Neural cell (in vitro differentiated cells): Measurements from ENCODE around the gene FASTKD1. TPM values are rescaled to one million over a fixed set of nuclear protein-coding genes. Genes with fewer than 3 reads are reported as not detected.
"Not testable (repeated sequence)": the region's sequence is repeated elsewhere in the genome, so short reads cannot be mapped to it uniquely, and the experiment has no call there.

Experiments used
- H2AFZ ChIP-seq: fragments of 200-600, 300-800 bp; sonication (generic), shearing (Covaris generic); 2 replicates; pipeline ENCODE4 v1.6.0; 2014; ENCODE audit warnings: low read depth, mild to moderate bottlenecking, antibody characterized with exemption, low read length, moderate library complexity
- H3F3A ChIP-seq: fragments of 200-600 bp; shearing (Covaris generic); 2 replicates; pipeline ENCODE4 v1.6.1; 2016; ENCODE audit warnings: mild to moderate bottlenecking, moderate library complexity, mixed read lengths, antibody characterized with exemption, low read length; ENCODE audit not compliant: insufficient read depth, poor library complexity, severe bottlenecking
- H3K27ac ChIP-seq: fragments of 200-600, 300-800 bp; sonication (generic), shearing (Covaris generic); 2 replicates; pipeline ENCODE4 v1.5.1; 2014; ENCODE audit warnings: mild to moderate bottlenecking, low read length, moderate library complexity
- H3K27me3 ChIP-seq: fragments of 300-800, 200-600 bp; sonication (generic), shearing (Covaris generic); 2 replicates; pipeline ENCODE4 v1.6.0; 2014; ENCODE audit warnings: mild to moderate bottlenecking, low read depth, low read length, moderate library complexity; ENCODE audit not compliant: insufficient read depth
- H3K36me3 ChIP-seq: fragments of 300-800, 200-600 bp; sonication (generic), shearing (Covaris generic); 2 replicates; pipeline ENCODE4 v1.5.1; 2014; ENCODE audit warnings: mild to moderate bottlenecking, antibody characterized with exemption, low read length, moderate library complexity; ENCODE audit not compliant: insufficient read depth
- H3K4me2 ChIP-seq: fragments of 300-800, 200-600 bp; sonication (generic), shearing (Covaris generic); 2 replicates; pipeline ENCODE4 v1.6.0; 2014; ENCODE audit warnings: mild to moderate bottlenecking, low read length
- H3K4me3 ChIP-seq: fragments of 300-800, 200-600 bp; sonication (generic), shearing (Covaris generic); 2 replicates; pipeline ENCODE4 v1.5.1; 2014; ENCODE audit warnings: mild to moderate bottlenecking, low read length, moderate library complexity
- H3K79me2 ChIP-seq: fragments of 200-600 bp; shearing (Covaris generic); replicated peaks from 2 replicates; pipeline ENCODE4 v1.6.0; 2014; ENCODE audit warnings: mild to moderate bottlenecking, low read length, moderate library complexity; ENCODE audit not compliant: insufficient read depth
- H3K9ac ChIP-seq: fragments of 300-800, 200-600 bp; sonication (generic), shearing (Covaris generic); 2 replicates; pipeline ENCODE4 v1.6.1; 2016; ENCODE audit warnings: mild to moderate bottlenecking, low read length, mixed read lengths
- H3K9me2 ChIP-seq: fragments of 200-600 bp; shearing (Covaris generic); 2 replicates; pipeline ENCODE4 v1.6.1; 2016; ENCODE audit warnings: mild to moderate bottlenecking, low read length, mixed read lengths; ENCODE audit not compliant: insufficient read depth
- H3K9me3 ChIP-seq: fragments of 200-600, 300-800 bp; sonication (generic), shearing (Covaris generic); 2 replicates; pipeline ENCODE4 v1.6.1; 2016; ENCODE audit warnings: mild to moderate bottlenecking, mixed run types, low read length, moderate library complexity, mixed read lengths
- H4K20me1 ChIP-seq: fragments of 200-600 bp; shearing (Covaris generic); 2 replicates; pipeline ENCODE4 v1.6.1; 2016; ENCODE audit warnings: mild to moderate bottlenecking, mixed run types; ENCODE audit not compliant: insufficient read depth
- EP300 ChIP-seq: fragments of 450-650 bp; conservative IDR thresholded peaks from 2 replicates; pipeline ENCODE4 v1.6.1; 2014; ENCODE audit warnings: antibody characterized with exemption, mild to moderate bottlenecking, moderate library complexity; ENCODE audit not compliant: poor library complexity, severe bottlenecking
- EZH2 ChIP-seq: fragments of 200-600, 300-800 bp; shearing (Covaris generic), sonication (generic); IDR thresholded peaks from 2 replicates; pipeline ENCODE4 v1.6.1; 2014; ENCODE audit warnings: antibody characterized with exemption, low read length, borderline replicate concordance, mild to moderate bottlenecking; ENCODE audit not compliant: insufficient read depth, poor library complexity, severe bottlenecking
- MXI1 ChIP-seq: fragments of 450-650 bp; conservative IDR thresholded peaks from 2 replicates; pipeline ENCODE4 v1.6.1; 2014; ENCODE audit warnings: antibody characterized with exemption, mild to moderate bottlenecking; ENCODE audit not compliant: poor library complexity, severe bottlenecking
- POLR2AphosphoS5 ChIP-seq: IDR thresholded peaks from 2 replicates; pipeline ENCODE4 v1.6.1; 2012
- RAD21 ChIP-seq: fragments of 450-650 bp; conservative IDR thresholded peaks from 2 replicates; pipeline ENCODE4 v1.6.1; 2014; ENCODE audit warnings: antibody characterized with exemption, mild to moderate bottlenecking, moderate library complexity
- SMC3 ChIP-seq: fragments of 450-650 bp; conservative IDR thresholded peaks from 2 replicates; pipeline ENCODE4 v1.6.1; 2014; ENCODE audit warnings: antibody characterized with exemption, mild to moderate bottlenecking, moderate library complexity; ENCODE audit not compliant: poor library complexity
- TAF1 ChIP-seq: IDR thresholded peaks from 2 replicates; pipeline ENCODE4 v1.6.1; 2012; ENCODE audit warnings: low read depth
- polyA plus RNA-seq: library from polyadenylated mRNA; depleted of rRNA; stranded (reverse); fragments of >200 nt; gene quantifications from 2 replicates; pipeline ENCODE4 v1.2.3, GENCODE V29; 2014
- TF ChIP-seq, protein P1 (sequence below): IDR thresholded peaks from 2 replicates; pipeline ENCODE4 v1.6.1; 2012; ENCODE audit warnings: borderline replicate concordance
- TF ChIP-seq, protein P2 (sequence below): fragments of 450-650 bp; IDR thresholded peaks from 2 replicates; pipeline ENCODE4 v1.5.1; 2014; ENCODE audit warnings: antibody characterized with exemption, mild to moderate bottlenecking, moderate library complexity; ENCODE audit not compliant: poor library complexity, severe bottlenecking

Gene FASTKD1
- polyA plus RNA-seq, 1 donor from 2014 or later, result 50.3 TPM

GRCh38 chr2:169540146-169540545, 33.5 kb downstream of the FASTKD1 start:
- H3K9me2 ChIP-seq, result no peaks in the 10 kb centered on the region
- no peaks in the 10 kb centered on the region for H3K79me2 ChIP-seq
- H3K27ac ChIP-seq, result no peak overlapping the region
- H3K4me3 ChIP-seq, result no peak overlapping the region
- no peak overlapping the region for H2AFZ ChIP-seq
- no peaks in the 10 kb centered on the region for H3F3A ChIP-seq
- no peaks in the 10 kb centered on the region for H4K20me1 ChIP-seq
- no peaks in the 10 kb centered on the region for H3K9me3 ChIP-seq
- no peak overlapping the region for H3K4me2 ChIP-seq
- no peak overlapping the region for H3K9ac ChIP-seq
- H3K36me3 ChIP-seq, result no peaks in the 10 kb centered on the region
- no peaks in the 10 kb centered on the region for H3K27me3 ChIP-seq
- TF ChIP-seq EP300 (no peak), TAF1 (no peak), RAD21 (no peak), EZH2 (no peak), SMC3 (no peak), MXI1 (no peak), POLR2AphosphoS5 (no peak)
- TF ChIP-seq, protein P1, sequence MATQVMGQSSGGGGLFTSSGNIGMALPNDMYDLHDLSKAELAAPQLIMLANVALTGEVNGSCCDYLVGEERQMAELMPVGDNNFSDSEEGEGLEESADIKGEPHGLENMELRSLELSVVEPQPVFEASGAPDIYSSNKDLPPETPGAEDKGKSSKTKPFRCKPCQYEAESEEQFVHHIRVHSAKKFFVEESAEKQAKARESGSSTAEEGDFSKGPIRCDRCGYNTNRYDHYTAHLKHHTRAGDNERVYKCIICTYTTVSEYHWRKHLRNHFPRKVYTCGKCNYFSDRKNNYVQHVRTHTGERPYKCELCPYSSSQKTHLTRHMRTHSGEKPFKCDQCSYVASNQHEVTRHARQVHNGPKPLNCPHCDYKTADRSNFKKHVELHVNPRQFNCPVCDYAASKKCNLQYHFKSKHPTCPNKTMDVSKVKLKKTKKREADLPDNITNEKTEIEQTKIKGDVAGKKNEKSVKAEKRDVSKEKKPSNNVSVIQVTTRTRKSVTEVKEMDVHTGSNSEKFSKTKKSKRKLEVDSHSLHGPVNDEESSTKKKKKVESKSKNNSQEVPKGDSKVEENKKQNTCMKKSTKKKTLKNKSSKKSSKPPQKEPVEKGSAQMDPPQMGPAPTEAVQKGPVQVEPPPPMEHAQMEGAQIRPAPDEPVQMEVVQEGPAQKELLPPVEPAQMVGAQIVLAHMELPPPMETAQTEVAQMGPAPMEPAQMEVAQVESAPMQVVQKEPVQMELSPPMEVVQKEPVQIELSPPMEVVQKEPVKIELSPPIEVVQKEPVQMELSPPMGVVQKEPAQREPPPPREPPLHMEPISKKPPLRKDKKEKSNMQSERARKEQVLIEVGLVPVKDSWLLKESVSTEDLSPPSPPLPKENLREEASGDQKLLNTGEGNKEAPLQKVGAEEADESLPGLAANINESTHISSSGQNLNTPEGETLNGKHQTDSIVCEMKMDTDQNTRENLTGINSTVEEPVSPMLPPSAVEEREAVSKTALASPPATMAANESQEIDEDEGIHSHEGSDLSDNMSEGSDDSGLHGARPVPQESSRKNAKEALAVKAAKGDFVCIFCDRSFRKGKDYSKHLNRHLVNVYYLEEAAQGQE, result no peak
- TF ChIP-seq, protein P2, sequence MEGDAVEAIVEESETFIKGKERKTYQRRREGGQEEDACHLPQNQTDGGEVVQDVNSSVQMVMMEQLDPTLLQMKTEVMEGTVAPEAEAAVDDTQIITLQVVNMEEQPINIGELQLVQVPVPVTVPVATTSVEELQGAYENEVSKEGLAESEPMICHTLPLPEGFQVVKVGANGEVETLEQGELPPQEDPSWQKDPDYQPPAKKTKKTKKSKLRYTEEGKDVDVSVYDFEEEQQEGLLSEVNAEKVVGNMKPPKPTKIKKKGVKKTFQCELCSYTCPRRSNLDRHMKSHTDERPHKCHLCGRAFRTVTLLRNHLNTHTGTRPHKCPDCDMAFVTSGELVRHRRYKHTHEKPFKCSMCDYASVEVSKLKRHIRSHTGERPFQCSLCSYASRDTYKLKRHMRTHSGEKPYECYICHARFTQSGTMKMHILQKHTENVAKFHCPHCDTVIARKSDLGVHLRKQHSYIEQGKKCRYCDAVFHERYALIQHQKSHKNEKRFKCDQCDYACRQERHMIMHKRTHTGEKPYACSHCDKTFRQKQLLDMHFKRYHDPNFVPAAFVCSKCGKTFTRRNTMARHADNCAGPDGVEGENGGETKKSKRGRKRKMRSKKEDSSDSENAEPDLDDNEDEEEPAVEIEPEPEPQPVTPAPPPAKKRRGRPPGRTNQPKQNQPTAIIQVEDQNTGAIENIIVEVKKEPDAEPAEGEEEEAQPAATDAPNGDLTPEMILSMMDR, result no peak

- not testable (repeated sequence) for H3K36me3 ChIP-seq, H3K4me3 ChIP-seq, H3K27ac ChIP-seq, H3K9me2 ChIP-seq, H3F3A ChIP-seq, H3K9me3 ChIP-seq, H3K79me2 ChIP-seq, H3K9ac ChIP-seq, H2AFZ ChIP-seq, H3K27me3 ChIP-seq, H3K4me2 ChIP-seq, H4K20me1 ChIP-seq
Measured at GRCh38 chr2:169539460-169539859, 34.2 kb downstream of the FASTKD1 start.

DNA sequence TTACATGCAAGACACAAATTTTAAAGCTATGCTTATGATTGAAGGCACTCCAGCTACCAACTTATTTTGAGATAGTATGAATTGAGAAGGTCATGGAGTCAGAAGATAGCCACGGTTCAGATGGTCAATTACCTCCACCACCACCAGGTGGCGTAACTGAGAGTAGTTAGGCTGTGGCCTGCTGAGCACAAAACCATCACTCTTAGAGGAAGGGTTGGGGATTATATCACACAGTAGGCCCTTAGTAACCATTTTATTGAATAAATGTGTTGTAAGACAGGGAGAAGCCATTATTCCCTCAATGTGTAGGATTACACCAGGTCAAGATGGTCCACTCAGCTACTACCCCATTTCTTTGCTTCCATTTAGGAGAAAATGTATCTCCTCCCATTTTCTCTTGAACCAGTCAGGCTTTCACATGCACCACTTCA, 45.4 kb downstream of the FASTKD1 start:
- no peak for TF ChIP-seq EZH2
- TF ChIP-seq, protein P1, result no peak
- no peak for TF ChIP-seq POLR2AphosphoS5
- TF ChIP-seq RAD21, result no peak
- peak; percentile 38 for TF ChIP-seq SMC3
- TF ChIP-seq, protein P2, result peak; percentile 52
- no peak for TF ChIP-seq TAF1
- TF ChIP-seq EP300, result no peak
- TF ChIP-seq MXI1, result no peak
- H2AFZ ChIP-seq, result no peak overlapping the region
- H3K27me3 ChIP-seq, result no peaks in the 10 kb centered on the region
- no peaks in the 10 kb centered on the region for H3K79me2 ChIP-seq
- no peak overlapping the region for H3K27ac ChIP-seq
- no peaks in the 10 kb centered on the region for H3K9me2 ChIP-seq
- H3K4me2 ChIP-seq, result no peak overlapping the region
- H3K9me3 ChIP-seq, result no peaks in the 10 kb centered on the region
- no peak overlapping the region for H3K4me3 ChIP-seq
- H3K9ac ChIP-seq, result no peak overlapping the region
- H3K36me3 ChIP-seq, result peaks cover 3% of the 10 kb centered on the region
- no peaks in the 10 kb centered on the region for H4K20me1 ChIP-seq
- no peaks in the 10 kb centered on the region for H3F3A ChIP-seq
